SH-SY5Y (cell line): ENCODE results near the gene SEMA3C.

ENCODE experiments used
- GATA2 ChIP-seq: IDR thresholded peaks from 2 replicates; pipeline ENCODE4 v1.6.1; 2011; ENCODE audit warnings: mild to moderate bottlenecking, low read depth, low read length
- GATA3 ChIP-seq: IDR thresholded peaks from 2 replicates; pipeline ENCODE4 v1.6.1; 2011; ENCODE audit warnings: low read depth, mild to moderate bottlenecking, low read length, moderate library complexity

DNA sequence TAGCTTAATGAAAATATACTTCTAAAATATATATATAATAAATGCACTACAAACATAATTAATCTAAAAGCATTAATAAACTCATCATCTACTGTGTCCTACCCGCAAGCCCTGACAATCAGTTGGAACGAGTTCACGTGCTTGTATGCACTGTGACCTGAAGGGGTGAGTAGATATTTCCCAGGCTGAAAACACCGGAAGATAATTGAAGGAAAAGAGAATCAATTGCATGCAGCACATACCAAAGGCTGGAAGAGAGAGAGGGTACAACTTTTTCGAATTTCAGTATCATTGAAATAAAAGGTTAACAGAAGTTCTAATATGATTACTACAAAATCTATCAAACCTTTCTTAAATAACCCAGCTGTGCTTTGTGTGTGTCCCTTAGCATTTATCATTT lies 94.6 kb downstream of the SEMA3C start:
- TF ChIP-seq GATA3 (no peak), GATA2 (no peak)
